Caco-2 (cell line): Measurements from ENCODE around the gene ARF4. TPM values are rescaled to one million over a fixed set of nuclear protein-coding genes. Genes with fewer than 3 reads are reported as not detected.

Source experiments
- BruUV-seq: library from RNA; stranded (reverse); fragments of 400-500 nt; replicated peaks from 2 replicates; lab custom pipeline; 2021; lab: Mats Ljungman, UMichigan
- CTCF ChIA-PET: fragments of 300-600 bp; sonication (Branson Sonifier 250); formaldehyde crosslinking; loops from one replicate; lab custom pipeline; 2022; ENCODE audit warnings: antibody characterized with exemption; lab: Charles Lee
- POLR2A ChIA-PET: fragments of 300-600 bp; sonication (Branson Sonifier 250); formaldehyde crosslinking; loops from one replicate; lab custom pipeline; 2022; ENCODE audit warnings: antibody characterized with exemption; lab: Charles Lee
- DNase-seq, 2 experiments: peaks; one replicate each; pipeline versions ENCODE4 v3.0.0 to v3.0.0-alpha.2; 2020 to 2022
- H3K27me3 ChIP-seq: replicated peaks from 2 replicates; pipeline ENCODE4 v1.6.0; 2011; ENCODE audit warnings: low read length; ENCODE audit not compliant: control insufficient read depth, insufficient read depth
- H3K36me3 ChIP-seq: 2 replicates; pipeline ENCODE4 v1.5.1; 2011; ENCODE audit warnings: low read length; ENCODE audit not compliant: control insufficient read depth, insufficient read depth
- H3K4me1 ChIP-seq: fragments of 250-450 bp; sonication (Bioruptor Pico); 2 replicates; pipeline ENCODE4 v1.5.1; 2020; ENCODE audit warnings: mild to moderate bottlenecking
- H3K4me3 ChIP-seq: 2 replicates; pipeline ENCODE4 v1.5.1; 2011; ENCODE audit warnings: low read depth, mild to moderate bottlenecking, control low read depth, low read length
- H3K9me3 ChIP-seq: fragments of 250-450 bp; sonication (Bioruptor Pico); 2 replicates; pipeline ENCODE4 v1.5.1; 2020; ENCODE audit warnings: mild to moderate bottlenecking, moderate library complexity
- H3K27ac Mint-ChIP-seq: one replicate; pipeline ENCODE4 v1.8.0; 2022; ENCODE audit warnings: mixed read lengths; ENCODE audit not compliant: unreplicated experiment
- H3K27me3 Mint-ChIP-seq: one replicate; pipeline ENCODE4 v1.8.0; 2022; ENCODE audit warnings: mixed read lengths; ENCODE audit not compliant: insufficient read depth, unreplicated experiment
- H3K36me3 Mint-ChIP-seq: one replicate; pipeline ENCODE4 v1.8.0; 2022; ENCODE audit warnings: mild to moderate bottlenecking, mixed read lengths; ENCODE audit not compliant: insufficient read depth, unreplicated experiment
- H3K4me1 Mint-ChIP-seq: one replicate; pipeline ENCODE4 v1.8.0; 2022; ENCODE audit warnings: low read depth, mixed read lengths; ENCODE audit not compliant: unreplicated experiment
- H3K4me3 Mint-ChIP-seq: one replicate; pipeline ENCODE4 v1.8.0; 2022; ENCODE audit warnings: mild to moderate bottlenecking, moderate library complexity, mixed read lengths; ENCODE audit not compliant: unreplicated experiment
- H3K9me3 Mint-ChIP-seq: one replicate; pipeline ENCODE4 v1.8.0; 2022; ENCODE audit warnings: mixed read lengths; ENCODE audit not compliant: unreplicated experiment
- intact Hi-C: fragments of 100-400 bp; cut with micrococcal nuclease; formaldehyde crosslinking; loops from one replicate; pipeline ENCODE4 v1.10.0; 2022; ENCODE audit not compliant: unreplicated experiment
- total RNA-seq: library from RNA; stranded (reverse); gene quantifications from 2 replicates; pipeline ENCODE4 v1.2.3, GENCODE V29; 2022
- TF ChIP-seq, protein P1 (sequence below), 2 experiments: fragments of 200-600 bp in 1 of 2; IDR thresholded peaks; 1 replicate in 1 of 2; 2 replicates in 1 of 2; pipeline versions ENCODE4 v1.5.1 to v1.8.0; 2011 to 2022; ENCODE audit warnings: antibody characterized with exemption in 1 of 2, control low read depth in 1 of 2, inconsistent platforms in 1 of 2, low read depth in 1 of 2, low read length in 1 of 2, mild to moderate bottlenecking in 1 of 2, moderate library complexity in 1 of 2; ENCODE audit not compliant: insufficient read depth in 1 of 2, severe bottlenecking in 1 of 2, unreplicated experiment in 1 of 2

Gene ARF4
- total RNA-seq, 1 experiment from 2014 or later = 194 TPM

DNA sequence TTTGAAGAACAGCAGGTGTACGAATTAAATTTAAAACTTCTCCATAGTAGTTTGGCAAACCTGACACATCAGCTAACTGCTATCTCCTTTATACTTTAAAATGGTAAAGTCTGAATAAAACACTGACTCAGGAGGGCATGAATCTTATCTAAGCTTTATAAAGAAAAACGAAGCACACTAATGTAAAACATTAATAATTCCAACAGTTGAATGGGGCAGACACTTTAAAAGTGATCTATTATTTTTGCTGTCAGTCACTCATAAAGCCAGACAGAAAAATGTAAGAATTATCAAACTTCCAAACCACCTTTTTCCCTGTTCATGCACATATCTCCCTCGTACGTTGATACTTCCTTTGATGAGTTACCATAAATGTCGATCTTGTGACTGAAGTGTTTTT is 2.6 kb downstream of the ARF4 start:
- no peak for DNase-seq
- POLR2A ChIA-PET = no interaction called here
- CTCF ChIA-PET = no interaction called here
- Mint-ChIP-seq H3K36me3 (peaks cover 89% of the 10 kb centered on the region), H3K27ac (peak overlapping the region; percentile 93), H3K9me3 (no peaks in the 10 kb centered on the region), H3K4me1 (peaks cover 21% of the 10 kb centered on the region), H3K27me3 (no peaks in the 10 kb centered on the region), H3K4me3 (peak overlapping the region; percentile 84)
- Histone ChIP-seq H3K4me3 (peak overlapping the region; percentile 13; the same call in 1 of the 2 replicates), H3K36me3 (no peaks in the 10 kb centered on the region; the same call in 1 of the 2 replicates), H3K4me1 (peaks cover 16% of the 10 kb centered on the region), H3K9me3 (no peaks in the 10 kb centered on the region), H3K27me3 (no peaks in the 10 kb centered on the region)
- intact Hi-C loops = no loop called here
- no TSS peak for BruUV-seq
- TF ChIP-seq, protein P1, sequence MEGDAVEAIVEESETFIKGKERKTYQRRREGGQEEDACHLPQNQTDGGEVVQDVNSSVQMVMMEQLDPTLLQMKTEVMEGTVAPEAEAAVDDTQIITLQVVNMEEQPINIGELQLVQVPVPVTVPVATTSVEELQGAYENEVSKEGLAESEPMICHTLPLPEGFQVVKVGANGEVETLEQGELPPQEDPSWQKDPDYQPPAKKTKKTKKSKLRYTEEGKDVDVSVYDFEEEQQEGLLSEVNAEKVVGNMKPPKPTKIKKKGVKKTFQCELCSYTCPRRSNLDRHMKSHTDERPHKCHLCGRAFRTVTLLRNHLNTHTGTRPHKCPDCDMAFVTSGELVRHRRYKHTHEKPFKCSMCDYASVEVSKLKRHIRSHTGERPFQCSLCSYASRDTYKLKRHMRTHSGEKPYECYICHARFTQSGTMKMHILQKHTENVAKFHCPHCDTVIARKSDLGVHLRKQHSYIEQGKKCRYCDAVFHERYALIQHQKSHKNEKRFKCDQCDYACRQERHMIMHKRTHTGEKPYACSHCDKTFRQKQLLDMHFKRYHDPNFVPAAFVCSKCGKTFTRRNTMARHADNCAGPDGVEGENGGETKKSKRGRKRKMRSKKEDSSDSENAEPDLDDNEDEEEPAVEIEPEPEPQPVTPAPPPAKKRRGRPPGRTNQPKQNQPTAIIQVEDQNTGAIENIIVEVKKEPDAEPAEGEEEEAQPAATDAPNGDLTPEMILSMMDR (IDR thresholded peaks at IDR 0.05; ENCODE audit: insufficient read depth in 1 of 2, low read depth in 1 of 2, low read length in 1 of 2, severe bottlenecking in 1 of 2, unreplicated experiment in 1 of 2) = no peak

DNA sequence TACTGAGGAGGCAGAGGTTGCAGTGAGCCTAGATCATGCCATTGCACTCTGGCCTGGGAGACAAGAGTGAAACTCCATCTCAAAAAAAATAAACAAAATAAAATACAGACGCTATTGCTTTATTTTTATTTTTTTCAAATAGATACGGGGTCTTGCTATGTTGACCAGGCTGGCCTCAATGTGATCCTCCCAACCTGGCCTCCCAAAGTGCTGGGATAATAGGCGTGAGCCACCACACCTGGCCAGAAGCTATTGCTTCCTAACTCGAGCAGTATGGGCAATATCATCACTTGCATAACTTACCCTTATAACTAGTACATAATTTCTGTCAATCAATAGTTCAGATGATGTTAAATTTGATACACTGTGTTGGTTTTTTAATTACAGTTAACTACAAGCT is 3.0 kb downstream of the ARF4 start:
- H3K36me3 Mint-ChIP-seq = peaks cover 93% of the 10 kb centered on the region
- TF ChIP-seq, protein P1 (IDR thresholded peaks at IDR 0.05; ENCODE audit: insufficient read depth in 1 of 2, low read depth in 1 of 2, low read length in 1 of 2, severe bottlenecking in 1 of 2, unreplicated experiment in 1 of 2) = no peak
- H3K4me3 Mint-ChIP-seq = peak overlapping the region; percentile 84
- H3K9me3 Mint-ChIP-seq = no peaks in the 10 kb centered on the region
- Histone ChIP-seq H3K4me1 (peaks cover 12% of the 10 kb centered on the region), H3K27me3 (no peaks in the 10 kb centered on the region), H3K4me3 (no peak overlapping the region), H3K9me3 (no peaks in the 10 kb centered on the region), H3K36me3 (no peaks in the 10 kb centered on the region; the same call in 1 of the 2 replicates)
- H3K27me3 Mint-ChIP-seq = no peaks in the 10 kb centered on the region
- intact Hi-C loops = no loop called here
- peaks cover 16% of the 10 kb centered on the region for H3K4me1 Mint-ChIP-seq
- BruUV-seq = no TSS peak
- DNase-seq = no peak
- POLR2A ChIA-PET = no interaction called here
- H3K27ac Mint-ChIP-seq = peak overlapping the region; percentile 93
- CTCF ChIA-PET = no interaction called here

GRCh38 chr3:57592306-57592705 is 4.8 kb downstream of the ARF4 start:
- Mint-ChIP-seq H3K36me3 (peaks cover 91% of the 10 kb centered on the region), H3K9me3 (no peaks in the 10 kb centered on the region), H3K4me3 (no peak overlapping the region), H3K4me1 (peaks cover 11% of the 10 kb centered on the region), H3K27ac (no peak overlapping the region), H3K27me3 (no peaks in the 10 kb centered on the region)
- ChIA-PET CTCF (no interaction called here), POLR2A (interaction anchor here (0.7 kb wide), 1 partner anchor 172 kb away, joined by 3 read pairs; no protein-coding TSS in a partner anchor)
- Histone ChIP-seq H3K4me3 (no peak overlapping the region), H3K36me3 (no peaks in the 10 kb centered on the region; the same call in 1 of the 2 replicates), H3K4me1 (peaks cover 18% of the 10 kb centered on the region), H3K9me3 (no peaks in the 10 kb centered on the region), H3K27me3 (no peaks in the 10 kb centered on the region)
- intact Hi-C loops = no loop called here
- BruUV-seq = no TSS peak
- DNase-seq = no peak
- TF ChIP-seq, protein P1 (IDR thresholded peaks at IDR 0.05; ENCODE audit: insufficient read depth in 1 of 2, low read depth in 1 of 2, low read length in 1 of 2, severe bottlenecking in 1 of 2, unreplicated experiment in 1 of 2) = no peak
